ENCODE results near the gene KRT6C. TPM values are rescaled to one million over a fixed set of nuclear protein-coding genes. Genes with fewer than 3 reads are reported as not detected.

The KRT6C gene
- polyA plus RNA-seq, 1 of the 3 experiments (the other 2 are of a cell fraction), result not detected

DNA sequence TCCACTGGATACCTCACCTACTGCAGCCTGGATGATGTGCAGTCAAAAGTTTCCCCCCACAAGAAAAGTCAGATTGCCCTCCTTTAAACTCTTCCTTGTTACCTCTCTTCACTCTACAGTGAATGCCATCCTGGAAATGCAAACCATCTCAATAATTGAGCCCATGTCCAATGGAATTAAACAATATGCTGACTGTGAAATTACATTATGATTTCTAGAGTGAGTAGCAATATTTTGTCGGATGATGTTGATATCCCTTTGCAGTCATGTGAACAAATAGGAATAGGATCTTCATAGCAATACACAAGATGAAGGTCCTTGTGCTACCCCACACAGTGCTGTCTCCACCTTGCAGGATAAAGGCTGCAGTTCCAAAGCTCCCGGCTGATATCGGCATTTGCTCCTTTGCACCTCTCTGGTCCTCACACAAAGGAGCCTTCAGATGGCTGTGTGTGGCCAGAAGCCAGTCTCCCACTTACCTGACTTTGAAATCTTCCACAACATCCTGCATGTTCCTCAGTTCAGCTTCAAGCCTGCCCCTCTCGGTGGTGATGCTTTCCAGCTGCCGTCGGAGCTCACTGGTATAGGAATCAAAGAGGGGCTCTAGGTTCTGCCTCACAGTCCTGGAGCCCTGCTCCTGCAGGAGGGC is 40.9 kb downstream of the KRT6C start:
- peaks cover 0 to 9% of the 10 kb centered on the region in 2 experiments; a peak in 1 of 4 replicates for H3K4me1 ChIP-seq (ENCODE audit: control insufficient read depth in 1 of 2, insufficient read depth in 2 of 2, low read depth in 1 of 2, low read length in 1 of 2)
- H4K20me1 ChIP-seq (ENCODE audit: insufficient read depth), result no peaks in the 10 kb centered on the region
- no peak overlapping the region for H3K4me3 ChIP-seq (ENCODE audit: low read depth in 2 of 2, low read length in 1 of 2)
- H3K9ac ChIP-seq, result no peak overlapping the region
- CTCF ChIA-PET, result interaction anchor here (1.3 kb wide), 1 partner anchor 60 kb away, joined by 3 read pairs; no protein-coding TSS in a partner anchor
- no peaks in the 10 kb centered on the region for H3F3A ChIP-seq (replicated peaks; ENCODE audit: insufficient read depth)
- no peak overlapping the region for H2AFZ ChIP-seq (ENCODE audit: low read depth)
- 27% methylated on average over 6 of the region's 6 CpGs for WGBS (ENCODE audit: low lambda C conversion rate)
- no peaks in the 10 kb centered on the region for H3K36me3 ChIP-seq (replicated peaks in 1 of 2; ENCODE audit: control insufficient read depth in 1 of 2, insufficient read depth in 2 of 2, low read length in 1 of 2)
- H3K27me3 ChIP-seq (ENCODE audit: insufficient read depth), result peaks cover 49% of the 10 kb centered on the region; the same call in 1 of the 2 replicates
- H3K79me2 ChIP-seq (ENCODE audit: insufficient read depth), result no peaks in the 10 kb centered on the region
- DNase-seq, result no peak
- H3K9me2 ChIP-seq, result no peaks in the 10 kb centered on the region
- H3K9me3 ChIP-seq, result no peaks in the 10 kb centered on the region
- POLR2A ChIA-PET, result no interaction called here
- H3K4me2 ChIP-seq, result no peak overlapping the region
- TF ChIP-seq, protein P1, sequence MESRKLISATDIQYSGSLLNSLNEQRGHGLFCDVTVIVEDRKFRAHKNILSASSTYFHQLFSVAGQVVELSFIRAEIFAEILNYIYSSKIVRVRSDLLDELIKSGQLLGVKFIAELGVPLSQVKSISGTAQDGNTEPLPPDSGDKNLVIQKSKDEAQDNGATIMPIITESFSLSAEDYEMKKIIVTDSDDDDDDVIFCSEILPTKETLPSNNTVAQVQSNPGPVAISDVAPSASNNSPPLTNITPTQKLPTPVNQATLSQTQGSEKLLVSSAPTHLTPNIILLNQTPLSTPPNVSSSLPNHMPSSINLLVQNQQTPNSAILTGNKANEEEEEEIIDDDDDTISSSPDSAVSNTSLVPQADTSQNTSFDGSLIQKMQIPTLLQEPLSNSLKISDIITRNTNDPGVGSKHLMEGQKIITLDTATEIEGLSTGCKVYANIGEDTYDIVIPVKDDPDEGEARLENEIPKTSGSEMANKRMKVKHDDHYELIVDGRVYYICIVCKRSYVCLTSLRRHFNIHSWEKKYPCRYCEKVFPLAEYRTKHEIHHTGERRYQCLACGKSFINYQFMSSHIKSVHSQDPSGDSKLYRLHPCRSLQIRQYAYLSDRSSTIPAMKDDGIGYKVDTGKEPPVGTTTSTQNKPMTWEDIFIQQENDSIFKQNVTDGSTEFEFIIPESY (IDR thresholded peaks at IDR 0.05; ENCODE audit: borderline replicate concordance, low read depth), result no peak
- TF ChIP-seq MXI1 (IDR thresholded peaks at IDR 0.05; ENCODE audit: low read depth, low read length) (no peak), SIN3A (IDR thresholded peaks at IDR 0.05; ENCODE audit: borderline replicate concordance, low read depth, low read length) (no peak), TAF1 (IDR thresholded peaks at IDR 0.05; ENCODE audit: borderline replicate concordance, low read depth, low read length) (no peak), FOXM1 (IDR thresholded peaks at IDR 0.05; ENCODE audit: low read depth) (no peak), TEAD4 (IDR thresholded peaks at IDR 0.05; ENCODE audit: borderline replicate concordance, insufficient read depth) (no peak), TCF12 (IDR thresholded peaks at IDR 0.05) (no peak), FOXJ3 (CRISPR knock-in tag; IDR thresholded peaks at IDR 0.05) (no peak)
- TF ChIP-seq, protein P2, sequence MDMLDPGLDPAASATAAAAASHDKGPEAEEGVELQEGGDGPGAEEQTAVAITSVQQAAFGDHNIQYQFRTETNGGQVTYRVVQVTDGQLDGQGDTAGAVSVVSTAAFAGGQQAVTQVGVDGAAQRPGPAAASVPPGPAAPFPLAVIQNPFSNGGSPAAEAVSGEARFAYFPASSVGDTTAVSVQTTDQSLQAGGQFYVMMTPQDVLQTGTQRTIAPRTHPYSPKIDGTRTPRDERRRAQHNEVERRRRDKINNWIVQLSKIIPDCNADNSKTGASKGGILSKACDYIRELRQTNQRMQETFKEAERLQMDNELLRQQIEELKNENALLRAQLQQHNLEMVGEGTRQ (IDR thresholded peaks at IDR 0.05; ENCODE audit: borderline replicate concordance, low read depth, low read length), result no peak
- TF ChIP-seq, protein P3, sequence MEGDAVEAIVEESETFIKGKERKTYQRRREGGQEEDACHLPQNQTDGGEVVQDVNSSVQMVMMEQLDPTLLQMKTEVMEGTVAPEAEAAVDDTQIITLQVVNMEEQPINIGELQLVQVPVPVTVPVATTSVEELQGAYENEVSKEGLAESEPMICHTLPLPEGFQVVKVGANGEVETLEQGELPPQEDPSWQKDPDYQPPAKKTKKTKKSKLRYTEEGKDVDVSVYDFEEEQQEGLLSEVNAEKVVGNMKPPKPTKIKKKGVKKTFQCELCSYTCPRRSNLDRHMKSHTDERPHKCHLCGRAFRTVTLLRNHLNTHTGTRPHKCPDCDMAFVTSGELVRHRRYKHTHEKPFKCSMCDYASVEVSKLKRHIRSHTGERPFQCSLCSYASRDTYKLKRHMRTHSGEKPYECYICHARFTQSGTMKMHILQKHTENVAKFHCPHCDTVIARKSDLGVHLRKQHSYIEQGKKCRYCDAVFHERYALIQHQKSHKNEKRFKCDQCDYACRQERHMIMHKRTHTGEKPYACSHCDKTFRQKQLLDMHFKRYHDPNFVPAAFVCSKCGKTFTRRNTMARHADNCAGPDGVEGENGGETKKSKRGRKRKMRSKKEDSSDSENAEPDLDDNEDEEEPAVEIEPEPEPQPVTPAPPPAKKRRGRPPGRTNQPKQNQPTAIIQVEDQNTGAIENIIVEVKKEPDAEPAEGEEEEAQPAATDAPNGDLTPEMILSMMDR (IDR thresholded peaks at IDR 0.05), result no peak
- H3K27ac ChIP-seq (ENCODE audit: low read depth in 2 of 2, low read length in 1 of 2), result no peak overlapping the region

DNA sequence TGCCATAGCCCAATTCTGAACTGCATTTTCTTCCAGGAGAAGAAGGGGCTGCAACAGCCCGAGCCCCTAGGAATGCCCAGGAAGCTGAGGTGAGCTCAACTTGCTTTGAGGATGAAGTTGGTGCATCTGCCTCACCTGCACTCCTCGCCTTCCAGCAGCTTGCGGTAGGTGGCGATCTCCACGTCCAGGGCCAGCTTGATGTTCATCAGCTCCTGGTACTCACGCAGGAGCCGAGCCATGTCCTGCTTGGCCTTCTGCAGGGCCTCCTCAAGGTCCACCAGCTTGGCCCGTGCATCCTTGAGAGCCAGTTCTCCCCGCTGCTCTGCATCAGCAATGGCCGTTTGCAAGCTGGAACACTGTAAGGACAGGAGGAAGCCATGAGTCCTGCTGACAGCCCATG is 45.5 kb downstream of the KRT6C start:
- DNase-seq, result no peak
- no peak overlapping the region for H3K9ac ChIP-seq
- H3K4me3 ChIP-seq (ENCODE audit: low read depth in 2 of 2, low read length in 1 of 2), result no peak overlapping the region
- H4K20me1 ChIP-seq (ENCODE audit: insufficient read depth), result no peaks in the 10 kb centered on the region
- ChIA-PET CTCF (interaction anchor here (0.9 to 1.4 kb wide), 4 partner anchors 12 to 77 kb away, joined by 3 read pairs; no protein-coding TSS in a partner anchor), POLR2A (no interaction called here)
- no peaks in the 10 kb centered on the region for H3F3A ChIP-seq (replicated peaks; ENCODE audit: insufficient read depth)
- H3K27ac ChIP-seq (ENCODE audit: low read depth in 2 of 2, low read length in 1 of 2), result no peak overlapping the region
- no peaks in the 10 kb centered on the region for H3K4me1 ChIP-seq (ENCODE audit: control insufficient read depth in 1 of 2, insufficient read depth in 2 of 2, low read depth in 1 of 2, low read length in 1 of 2)
- WGBS (ENCODE audit: low lambda C conversion rate), result 25% methylated on average over 4 of the region's 10 CpGs
- no peaks in the 10 kb centered on the region for H3K9me2 ChIP-seq
- no peaks in the 10 kb centered on the region for H3K36me3 ChIP-seq (replicated peaks in 1 of 2; ENCODE audit: control insufficient read depth in 1 of 2, insufficient read depth in 2 of 2, low read length in 1 of 2)
- H3K79me2 ChIP-seq (ENCODE audit: insufficient read depth), result no peaks in the 10 kb centered on the region
- peaks cover 56% of the 10 kb centered on the region; the same call in 1 of the 2 replicates for H3K27me3 ChIP-seq (ENCODE audit: insufficient read depth)
- H3K9me3 ChIP-seq, result no peaks in the 10 kb centered on the region
- H3K4me2 ChIP-seq, result no peak overlapping the region
- no peak overlapping the region for H2AFZ ChIP-seq (ENCODE audit: low read depth)
- no peak for TF ChIP-seq TAF1 (IDR thresholded peaks at IDR 0.05; ENCODE audit: borderline replicate concordance, low read depth, low read length)
- no peak for TF ChIP-seq FOXJ3 (CRISPR knock-in tag; IDR thresholded peaks at IDR 0.05)
- no peak for TF ChIP-seq FOSL2 (IDR thresholded peaks at IDR 0.05; ENCODE audit: borderline replicate concordance, low read depth)
- TF ChIP-seq TEAD4 (IDR thresholded peaks at IDR 0.05; ENCODE audit: borderline replicate concordance, insufficient read depth), result no peak
- no peak for TF ChIP-seq ELF1 (IDR thresholded peaks at IDR 0.05)
- TF ChIP-seq NFIC (IDR thresholded peaks at IDR 0.05; ENCODE audit: borderline replicate concordance), result no peak
- no peak for TF ChIP-seq SMC3 (IDR thresholded peaks at IDR 0.05; ENCODE audit: low read depth, low read length)
- TF ChIP-seq YY1 (IDR thresholded peaks at IDR 0.05; ENCODE audit: low read depth), result no peak
- TF ChIP-seq EZH2phosphoT487 (IDR thresholded peaks at IDR 0.05; ENCODE audit: borderline replicate concordance, low read depth), result no peak
- TF ChIP-seq, protein P1 (IDR thresholded peaks at IDR 0.05; ENCODE audit: borderline replicate concordance, low read depth), result no peak
